Measurements from ENCODE around the gene NFKBIE.

GRCh38 chr6:44297063-44298038 is 32.0 kb upstream of the NFKBIE start:
- TF ChIP-seq, protein P1, sequence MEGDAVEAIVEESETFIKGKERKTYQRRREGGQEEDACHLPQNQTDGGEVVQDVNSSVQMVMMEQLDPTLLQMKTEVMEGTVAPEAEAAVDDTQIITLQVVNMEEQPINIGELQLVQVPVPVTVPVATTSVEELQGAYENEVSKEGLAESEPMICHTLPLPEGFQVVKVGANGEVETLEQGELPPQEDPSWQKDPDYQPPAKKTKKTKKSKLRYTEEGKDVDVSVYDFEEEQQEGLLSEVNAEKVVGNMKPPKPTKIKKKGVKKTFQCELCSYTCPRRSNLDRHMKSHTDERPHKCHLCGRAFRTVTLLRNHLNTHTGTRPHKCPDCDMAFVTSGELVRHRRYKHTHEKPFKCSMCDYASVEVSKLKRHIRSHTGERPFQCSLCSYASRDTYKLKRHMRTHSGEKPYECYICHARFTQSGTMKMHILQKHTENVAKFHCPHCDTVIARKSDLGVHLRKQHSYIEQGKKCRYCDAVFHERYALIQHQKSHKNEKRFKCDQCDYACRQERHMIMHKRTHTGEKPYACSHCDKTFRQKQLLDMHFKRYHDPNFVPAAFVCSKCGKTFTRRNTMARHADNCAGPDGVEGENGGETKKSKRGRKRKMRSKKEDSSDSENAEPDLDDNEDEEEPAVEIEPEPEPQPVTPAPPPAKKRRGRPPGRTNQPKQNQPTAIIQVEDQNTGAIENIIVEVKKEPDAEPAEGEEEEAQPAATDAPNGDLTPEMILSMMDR (IDR thresholded peaks at IDR 0.05; ENCODE audit: low read depth, low read length, missing input control), result no peak
- TF ChIP-seq GABPA (IDR thresholded peaks at IDR 0.05 in 1 of 2, conservative IDR thresholded peaks at IDR 0.05 in 1 of 2), result no peak
- no peak for TF ChIP-seq YY1 (IDR thresholded peaks at IDR 0.05)
- no peak for TF ChIP-seq RAD21 (IDR thresholded peaks at IDR 0.05)
- no peak for TF ChIP-seq FOXA2 (IDR thresholded peaks at IDR 0.05)
- TF ChIP-seq JUND (IDR thresholded peaks at IDR 0.05), result no peak
- TF ChIP-seq MAX (IDR thresholded peaks at IDR 0.05), result no peak
- no peak for TF ChIP-seq TAF1 (conservative IDR thresholded peaks at IDR 0.05)
- TF ChIP-seq, protein P2, sequence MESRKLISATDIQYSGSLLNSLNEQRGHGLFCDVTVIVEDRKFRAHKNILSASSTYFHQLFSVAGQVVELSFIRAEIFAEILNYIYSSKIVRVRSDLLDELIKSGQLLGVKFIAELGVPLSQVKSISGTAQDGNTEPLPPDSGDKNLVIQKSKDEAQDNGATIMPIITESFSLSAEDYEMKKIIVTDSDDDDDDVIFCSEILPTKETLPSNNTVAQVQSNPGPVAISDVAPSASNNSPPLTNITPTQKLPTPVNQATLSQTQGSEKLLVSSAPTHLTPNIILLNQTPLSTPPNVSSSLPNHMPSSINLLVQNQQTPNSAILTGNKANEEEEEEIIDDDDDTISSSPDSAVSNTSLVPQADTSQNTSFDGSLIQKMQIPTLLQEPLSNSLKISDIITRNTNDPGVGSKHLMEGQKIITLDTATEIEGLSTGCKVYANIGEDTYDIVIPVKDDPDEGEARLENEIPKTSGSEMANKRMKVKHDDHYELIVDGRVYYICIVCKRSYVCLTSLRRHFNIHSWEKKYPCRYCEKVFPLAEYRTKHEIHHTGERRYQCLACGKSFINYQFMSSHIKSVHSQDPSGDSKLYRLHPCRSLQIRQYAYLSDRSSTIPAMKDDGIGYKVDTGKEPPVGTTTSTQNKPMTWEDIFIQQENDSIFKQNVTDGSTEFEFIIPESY (IDR thresholded peaks at IDR 0.05), result no peak
- no peak for TF ChIP-seq RXRA (IDR thresholded peaks at IDR 0.05)
- TF ChIP-seq SP1 (IDR thresholded peaks at IDR 0.05), result no peak

Data from liver (tissue), 3 donors.